Measurements from ENCODE around the gene OR56B4. TPM values are rescaled to one million over a fixed set of nuclear protein-coding genes. Genes with fewer than 3 reads are reported as not detected.
A peak's percentile ranks its signal among the peaks of the same experiment; 100 is the strongest.

Gene OR56B4
- total and polyA plus RNA-seq, 4 donors, result not detected

DNA sequence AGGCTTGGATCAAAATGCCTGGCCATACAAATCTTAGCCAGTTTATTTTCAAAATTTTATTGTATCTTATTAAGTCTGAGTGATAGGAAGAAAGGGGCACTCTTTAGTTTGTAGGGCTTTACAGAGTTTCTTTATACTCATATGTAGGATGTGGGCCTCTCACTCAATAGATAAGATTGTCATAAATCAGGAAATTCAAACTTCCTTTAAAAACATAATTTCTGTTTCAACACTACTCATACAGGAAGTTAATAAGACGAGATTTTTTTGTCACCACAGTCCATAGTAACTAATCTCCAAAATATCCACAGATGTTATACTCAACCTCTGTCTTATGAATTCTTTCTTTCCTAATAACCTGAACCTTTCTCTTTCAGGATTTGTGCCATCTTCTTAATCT, 13.3 kb upstream of the OR56B4 start:
- H3K4me1 ChIP-seq (ENCODE audit: control insufficient read depth in 5 of 5, insufficient read depth in 5 of 5, low read length in 5 of 5), result no peaks in the 10 kb centered on the region
- H3K9ac ChIP-seq (ENCODE audit: insufficient read depth in 1 of 2, low read length in 2 of 2), result no peak overlapping the region
- TF ChIP-seq, protein P1, sequence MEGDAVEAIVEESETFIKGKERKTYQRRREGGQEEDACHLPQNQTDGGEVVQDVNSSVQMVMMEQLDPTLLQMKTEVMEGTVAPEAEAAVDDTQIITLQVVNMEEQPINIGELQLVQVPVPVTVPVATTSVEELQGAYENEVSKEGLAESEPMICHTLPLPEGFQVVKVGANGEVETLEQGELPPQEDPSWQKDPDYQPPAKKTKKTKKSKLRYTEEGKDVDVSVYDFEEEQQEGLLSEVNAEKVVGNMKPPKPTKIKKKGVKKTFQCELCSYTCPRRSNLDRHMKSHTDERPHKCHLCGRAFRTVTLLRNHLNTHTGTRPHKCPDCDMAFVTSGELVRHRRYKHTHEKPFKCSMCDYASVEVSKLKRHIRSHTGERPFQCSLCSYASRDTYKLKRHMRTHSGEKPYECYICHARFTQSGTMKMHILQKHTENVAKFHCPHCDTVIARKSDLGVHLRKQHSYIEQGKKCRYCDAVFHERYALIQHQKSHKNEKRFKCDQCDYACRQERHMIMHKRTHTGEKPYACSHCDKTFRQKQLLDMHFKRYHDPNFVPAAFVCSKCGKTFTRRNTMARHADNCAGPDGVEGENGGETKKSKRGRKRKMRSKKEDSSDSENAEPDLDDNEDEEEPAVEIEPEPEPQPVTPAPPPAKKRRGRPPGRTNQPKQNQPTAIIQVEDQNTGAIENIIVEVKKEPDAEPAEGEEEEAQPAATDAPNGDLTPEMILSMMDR (IDR thresholded peaks at IDR 0.05; ENCODE audit: control extremely low read depth, extremely low read depth), result no peak
- 14 to 20% methylated on average over 1 of the region's 1 CpG for WGBS, 2 donors
- no peaks in the 10 kb centered on the region for H3K36me3 ChIP-seq (ENCODE audit: control insufficient read depth in 4 of 4, insufficient read depth in 4 of 4, low read length in 4 of 4)
- no peaks in the 10 kb centered on the region for H3K27me3 ChIP-seq (ENCODE audit: control insufficient read depth in 3 of 3, insufficient read depth in 3 of 3, low read length in 2 of 3)
- no peak for DNase-seq
- H3K9me3 ChIP-seq (ENCODE audit: control insufficient read depth in 4 of 4, insufficient read depth in 3 of 4, low read length in 3 of 4), result no peaks in the 10 kb centered on the region
- ATAC-seq (ENCODE audit: insufficient read depth, low FRiP score), result no peak
- H3K27ac ChIP-seq (ENCODE audit: low read depth in 1 of 2, low read length in 1 of 2), result no peak overlapping the region
- H3K4me3 ChIP-seq, result no peak overlapping the region

DNA sequence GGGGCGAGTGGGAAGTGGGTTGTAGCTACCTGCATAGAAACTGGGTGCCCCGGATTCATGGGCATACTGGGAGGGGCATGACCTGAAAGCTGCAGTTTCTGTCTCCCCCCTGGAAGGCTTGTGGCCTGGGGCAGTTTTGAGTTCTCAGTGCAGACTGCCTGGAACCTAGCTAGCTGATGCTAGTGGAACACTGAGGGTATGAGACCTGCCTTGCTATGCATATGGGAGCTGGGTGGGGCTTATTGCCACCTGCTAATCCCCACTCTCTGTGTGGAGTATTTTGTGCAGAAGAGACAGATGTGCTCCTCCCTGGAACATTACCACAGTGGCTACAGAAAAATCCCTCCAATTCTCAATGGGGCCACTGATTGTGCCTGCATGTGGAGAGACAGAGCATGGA, 11.7 kb upstream of the OR56B4 start:
- H3K27me3 ChIP-seq (ENCODE audit: control insufficient read depth in 3 of 3, insufficient read depth in 3 of 3, low read length in 2 of 3), result no peaks in the 10 kb centered on the region
- no peak overlapping the region for H3K9ac ChIP-seq (ENCODE audit: insufficient read depth in 1 of 2, low read length in 2 of 2)
- no peaks in the 10 kb centered on the region for H3K4me1 ChIP-seq (ENCODE audit: control insufficient read depth in 5 of 5, insufficient read depth in 5 of 5, low read length in 5 of 5)
- no peak overlapping the region for H3K4me3 ChIP-seq
- TF ChIP-seq, protein P1 (IDR thresholded peaks at IDR 0.05; ENCODE audit: control extremely low read depth, extremely low read depth), result no peak
- H3K27ac ChIP-seq (ENCODE audit: low read depth in 1 of 2, low read length in 1 of 2), result no peak overlapping the region
- WGBS, 2 donors, result 85 to 94% methylated on average over 2 of the region's 2 CpGs
- no peak for ATAC-seq (ENCODE audit: insufficient read depth, low FRiP score)
- H3K9me3 ChIP-seq (ENCODE audit: control insufficient read depth in 4 of 4, insufficient read depth in 3 of 4, low read length in 3 of 4), result no peaks in the 10 kb centered on the region
- H3K36me3 ChIP-seq (ENCODE audit: control insufficient read depth in 4 of 4, insufficient read depth in 4 of 4, low read length in 4 of 4), result no peaks in the 10 kb centered on the region
- no peak for DNase-seq

DNA sequence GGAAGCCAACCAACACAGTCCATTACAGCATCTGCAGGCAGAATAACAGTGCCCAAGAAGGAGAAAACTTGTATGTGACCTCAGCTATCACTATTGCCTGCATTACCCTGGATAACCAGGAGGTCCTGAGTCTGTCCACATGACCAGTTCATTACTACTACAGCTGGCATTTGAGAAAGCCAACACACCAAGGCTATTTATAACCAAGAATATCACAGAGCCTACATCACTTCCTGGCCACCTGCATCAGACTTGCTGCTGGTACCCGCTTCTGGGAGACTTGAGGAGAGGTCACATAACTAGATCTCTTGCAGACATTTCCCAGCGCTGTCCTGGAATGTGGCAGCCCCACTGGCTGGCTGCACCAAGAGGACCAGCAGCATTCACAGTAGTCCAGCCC, 11.1 kb upstream of the OR56B4 start:
- no peaks in the 10 kb centered on the region for H3K27me3 ChIP-seq (ENCODE audit: control insufficient read depth in 3 of 3, insufficient read depth in 3 of 3, low read length in 2 of 3)
- no peaks in the 10 kb centered on the region for H3K4me1 ChIP-seq (ENCODE audit: control insufficient read depth in 5 of 5, insufficient read depth in 5 of 5, low read length in 5 of 5)
- ATAC-seq (ENCODE audit: insufficient read depth, low FRiP score) (no peak), DNase-seq (peak in 1 of 3 donors; percentile 2)
- H3K27ac ChIP-seq (ENCODE audit: low read depth in 1 of 2, low read length in 1 of 2), result no peak overlapping the region
- H3K4me3 ChIP-seq, result no peak overlapping the region
- H3K36me3 ChIP-seq (ENCODE audit: control insufficient read depth in 4 of 4, insufficient read depth in 4 of 4, low read length in 4 of 4), result no peaks in the 10 kb centered on the region
- no peak overlapping the region for H3K9ac ChIP-seq (ENCODE audit: insufficient read depth in 1 of 2, low read length in 2 of 2)
- TF ChIP-seq, protein P1 (IDR thresholded peaks at IDR 0.05; ENCODE audit: control extremely low read depth, extremely low read depth), result no peak
- WGBS, 2 donors, result 70 to 81% methylated on average over 2 of the region's 2 CpGs
- H3K9me3 ChIP-seq (ENCODE audit: control insufficient read depth in 4 of 4, insufficient read depth in 3 of 4, low read length in 3 of 4), result no peaks in the 10 kb centered on the region

DNA sequence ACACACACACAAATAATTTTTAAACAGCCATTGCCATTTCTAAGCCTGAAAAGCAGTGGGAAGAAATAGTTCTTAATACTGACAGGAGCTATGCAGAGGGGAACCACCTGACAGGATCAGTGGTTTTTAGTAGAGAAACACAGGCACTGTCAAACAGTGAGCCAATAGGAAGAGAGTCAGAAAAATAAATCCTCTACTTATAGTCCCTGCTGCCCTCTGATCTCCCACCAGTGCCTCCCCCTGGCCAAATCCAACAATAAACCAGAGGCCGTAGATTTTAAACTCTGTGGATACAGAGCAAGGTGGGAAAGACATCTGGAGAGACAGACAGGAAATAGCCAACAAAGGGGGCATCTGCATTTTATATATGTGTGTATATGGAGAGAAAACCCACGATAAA, 7.9 kb upstream of the OR56B4 start:
- no peak overlapping the region for H3K9ac ChIP-seq (ENCODE audit: insufficient read depth in 1 of 2, low read length in 2 of 2)
- H3K4me3 ChIP-seq, result no peak overlapping the region
- ATAC-seq (ENCODE audit: insufficient read depth, low FRiP score), result no peak
- TF ChIP-seq, protein P1 (IDR thresholded peaks at IDR 0.05; ENCODE audit: control extremely low read depth, extremely low read depth), result no peak
- no peaks in the 10 kb centered on the region for H3K36me3 ChIP-seq (ENCODE audit: control insufficient read depth in 4 of 4, insufficient read depth in 4 of 4, low read length in 4 of 4)
- DNase-seq, result no peak
- no peaks in the 10 kb centered on the region for H3K4me1 ChIP-seq (ENCODE audit: control insufficient read depth in 5 of 5, insufficient read depth in 5 of 5, low read length in 5 of 5)
- H3K9me3 ChIP-seq (ENCODE audit: control insufficient read depth in 4 of 4, insufficient read depth in 3 of 4, low read length in 3 of 4), result no peaks in the 10 kb centered on the region
- no peaks in the 10 kb centered on the region for H3K27me3 ChIP-seq (ENCODE audit: control insufficient read depth in 3 of 3, insufficient read depth in 3 of 3, low read length in 2 of 3)
- H3K27ac ChIP-seq (ENCODE audit: low read depth in 1 of 2, low read length in 1 of 2), result no peak overlapping the region
- whole genome bisulfite sequencing, 2 donors, result 39 to 49% methylated on average over 2 of the region's 2 CpGs

All from lung (tissue), 12 donors.